ENCODE results near the gene NKD2. TPM values are rescaled to one million over a fixed set of nuclear protein-coding genes. Genes with fewer than 3 reads are reported as not detected.
A peak's percentile ranks its signal among the peaks of the same experiment; 100 is the strongest.
"Not testable (repeated sequence)": the region's sequence is repeated elsewhere in the genome, so short reads cannot be mapped to it uniquely, and the experiment has no call there.

NKD2 gene
- total RNA-seq, 1 donor from 2014 or later, result not detected

- TF ChIP-seq CTCF (IDR thresholded peaks at IDR 0.05), result no peak
- Mint-ChIP-seq H3K4me3 (ENCODE audit: unreplicated experiment) (no peak overlapping the region), H3K36me3 (ENCODE audit: unreplicated experiment) (no peaks in the 10 kb centered on the region), H3K9me3 (ENCODE audit: unreplicated experiment) (no peaks in the 10 kb centered on the region), H3K4me1 (ENCODE audit: unreplicated experiment) (no peaks in the 10 kb centered on the region), H3K27ac (ENCODE audit: unreplicated experiment) (no peak overlapping the region), H3K27me3 (ENCODE audit: unreplicated experiment) (peaks cover 80% of the 10 kb centered on the region)
- peak; percentile 34 for DNase-seq (ENCODE audit: extremely low spot score, unreplicated experiment)
These were observed 39.2 kb upstream of the NKD2 start for GRCh38 chr5:969408-969839.

GRCh38 chr5:972575-972974, 36.0 kb upstream of the NKD2 start:
- H3K4me3 Mint-ChIP-seq (ENCODE audit: unreplicated experiment); H3K27ac Mint-ChIP-seq (ENCODE audit: unreplicated experiment); H3K36me3 Mint-ChIP-seq (ENCODE audit: unreplicated experiment); H3K4me1 Mint-ChIP-seq (ENCODE audit: unreplicated experiment); DNase-seq (ENCODE audit: extremely low spot score, unreplicated experiment); H3K9me3 Mint-ChIP-seq (ENCODE audit: unreplicated experiment): not testable (repeated sequence)
- peaks cover 53% of the 10 kb centered on the region for H3K27me3 Mint-ChIP-seq (ENCODE audit: unreplicated experiment)

- DNase-seq (ENCODE audit: extremely low spot score, unreplicated experiment), result peak; percentile 80
- H3K4me3 Mint-ChIP-seq (ENCODE audit: unreplicated experiment), result no peak overlapping the region
These were observed 31.5 kb upstream of the NKD2 start for GRCh38 chr5:976849-977751.

GRCh38 chr5:978054-978453, 30.5 kb upstream of the NKD2 start:
- Mint-ChIP-seq H3K27ac (ENCODE audit: unreplicated experiment) (no peak overlapping the region), H3K36me3 (ENCODE audit: unreplicated experiment) (no peaks in the 10 kb centered on the region), H3K4me1 (ENCODE audit: unreplicated experiment) (no peaks in the 10 kb centered on the region), H3K27me3 (ENCODE audit: unreplicated experiment) (peaks cover 33% of the 10 kb centered on the region), H3K9me3 (ENCODE audit: unreplicated experiment) (no peaks in the 10 kb centered on the region), H3K4me3 (ENCODE audit: unreplicated experiment) (no peak overlapping the region)
- peak; percentile 78 for DNase-seq (ENCODE audit: extremely low spot score, unreplicated experiment)
- no peak for TF ChIP-seq CTCF (IDR thresholded peaks at IDR 0.05)

More at GRCh38 chr5:976849-977751, 31.5 kb upstream of the NKD2 start:
- Mint-ChIP-seq H3K36me3 (ENCODE audit: unreplicated experiment) (no peaks in the 10 kb centered on the region), H3K27ac (ENCODE audit: unreplicated experiment) (no peak overlapping the region), H3K27me3 (ENCODE audit: unreplicated experiment) (peaks cover 42% of the 10 kb centered on the region), H3K4me1 (ENCODE audit: unreplicated experiment) (no peaks in the 10 kb centered on the region), H3K9me3 (ENCODE audit: unreplicated experiment) (no peaks in the 10 kb centered on the region)
- TF ChIP-seq CTCF (IDR thresholded peaks at IDR 0.05), result no peak

- Mint-ChIP-seq H3K9me3 (ENCODE audit: unreplicated experiment) (no peaks in the 10 kb centered on the region), H3K4me3 (ENCODE audit: unreplicated experiment) (no peak overlapping the region), H3K36me3 (ENCODE audit: unreplicated experiment) (no peaks in the 10 kb centered on the region), H3K4me1 (ENCODE audit: unreplicated experiment) (no peaks in the 10 kb centered on the region), H3K27me3 (ENCODE audit: unreplicated experiment) (peaks cover 31% of the 10 kb centered on the region), H3K27ac (ENCODE audit: unreplicated experiment) (no peak overlapping the region)
- peak; percentile 72 for DNase-seq (ENCODE audit: extremely low spot score, unreplicated experiment)
- TF ChIP-seq CTCF (IDR thresholded peaks at IDR 0.05), result no peak
These were observed 29.9 kb upstream of the NKD2 start for GRCh38 chr5:978693-979092.

All from osteocyte (in vitro differentiated cells).